NCI-H2107 treated with DMSO at 0.1 percent for 48 hours (cell line): ENCODE data around the gene TCF25.
A peak's percentile ranks its signal among the peaks of the same experiment; 100 is the strongest.
"Not testable (repeated sequence)": the region's sequence is repeated elsewhere in the genome, so short reads cannot be mapped to it uniquely, and the experiment has no call there.

ENCODE experiments used
- DNase-seq: peaks from one replicate; lab custom pipeline; 2025; ENCODE audit not compliant: unreplicated experiment; lab: John Stamatoyannopoulos, UW

The TCF25 gene

DNA sequence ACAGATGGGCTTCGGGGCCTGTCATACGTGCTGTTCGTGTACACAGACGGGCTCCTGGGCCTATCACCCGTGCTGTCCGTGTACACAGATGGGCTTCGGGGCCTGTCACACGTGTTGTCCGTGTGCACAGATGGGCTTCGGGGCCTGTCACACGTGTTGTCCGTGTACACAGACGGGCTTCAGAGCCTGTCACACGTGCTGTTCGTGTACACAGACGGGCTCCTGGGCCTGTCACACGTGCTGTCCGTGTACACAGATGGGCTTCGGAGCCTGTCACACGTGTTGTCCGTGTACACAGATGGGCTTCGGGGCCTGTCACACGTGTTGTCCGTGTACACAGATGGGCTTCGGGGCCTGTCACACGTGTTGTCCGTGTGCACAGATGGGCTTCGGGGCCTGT is 5.7 kb downstream of the TCF25 start:
- not testable (repeated sequence) for DNase-seq

DNA sequence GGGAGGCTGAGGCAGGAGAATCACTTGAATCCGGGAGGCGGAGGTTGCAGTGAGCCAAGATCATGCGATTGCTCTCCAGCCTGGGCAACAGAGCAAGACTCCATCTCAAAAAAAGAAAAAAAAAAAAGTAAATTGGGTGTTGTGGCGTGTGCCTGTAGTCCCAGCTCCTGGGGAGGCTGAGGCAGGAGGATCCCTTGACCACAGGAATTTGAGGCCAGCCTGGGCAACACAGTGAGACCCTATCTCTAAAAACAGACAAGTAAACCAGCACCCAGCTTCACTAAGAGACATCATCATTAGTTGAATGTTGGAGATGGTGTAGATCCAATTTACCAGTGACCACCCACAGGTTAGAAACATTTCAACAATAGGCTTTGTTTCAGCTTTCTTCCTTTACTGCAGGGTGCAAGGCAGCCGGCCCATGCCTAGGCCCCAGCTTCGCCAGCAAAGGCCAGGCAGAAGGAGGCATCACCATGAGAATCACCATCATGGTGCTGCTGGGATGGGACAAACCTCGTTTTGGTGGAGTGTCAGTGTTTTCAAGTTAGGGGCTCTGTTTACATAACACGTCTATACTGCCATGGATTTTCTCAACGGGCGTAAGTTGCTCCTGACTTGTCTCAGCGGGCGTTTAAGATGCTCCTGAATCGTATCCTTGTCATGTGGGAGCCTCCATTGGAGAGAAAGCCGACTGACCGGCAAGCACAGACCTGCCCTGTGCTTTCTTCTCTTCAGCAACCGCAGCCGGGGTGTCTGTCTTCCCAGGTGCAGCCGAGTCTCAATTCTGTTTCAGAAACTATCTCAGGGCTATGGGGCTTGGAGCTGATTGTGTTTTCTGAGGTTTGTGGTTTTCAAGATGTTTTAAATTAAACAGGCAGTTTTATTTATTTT is 7.3 kb downstream of the TCF25 start:
- DNase-seq, result peak; percentile 88

DNA sequence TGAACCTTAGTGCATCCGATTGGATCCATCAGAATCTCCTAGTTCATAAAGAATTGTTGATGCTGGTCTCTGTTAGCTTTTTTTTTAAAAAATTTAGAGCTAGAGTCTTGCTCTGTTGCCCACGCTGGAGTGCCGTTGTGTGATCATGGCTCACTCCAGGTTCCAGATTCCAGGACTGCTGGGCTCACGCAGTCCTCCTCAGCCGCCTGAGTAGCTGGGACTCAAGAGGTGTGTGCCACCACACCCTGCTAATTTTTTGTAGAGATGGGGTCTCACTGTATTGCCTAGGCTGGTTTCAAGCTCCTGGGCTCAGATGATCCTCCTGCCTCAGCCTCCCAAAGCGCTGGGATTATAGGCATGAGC is 8.0 kb downstream of the TCF25 start:
- DNase-seq, result no peak

DNA sequence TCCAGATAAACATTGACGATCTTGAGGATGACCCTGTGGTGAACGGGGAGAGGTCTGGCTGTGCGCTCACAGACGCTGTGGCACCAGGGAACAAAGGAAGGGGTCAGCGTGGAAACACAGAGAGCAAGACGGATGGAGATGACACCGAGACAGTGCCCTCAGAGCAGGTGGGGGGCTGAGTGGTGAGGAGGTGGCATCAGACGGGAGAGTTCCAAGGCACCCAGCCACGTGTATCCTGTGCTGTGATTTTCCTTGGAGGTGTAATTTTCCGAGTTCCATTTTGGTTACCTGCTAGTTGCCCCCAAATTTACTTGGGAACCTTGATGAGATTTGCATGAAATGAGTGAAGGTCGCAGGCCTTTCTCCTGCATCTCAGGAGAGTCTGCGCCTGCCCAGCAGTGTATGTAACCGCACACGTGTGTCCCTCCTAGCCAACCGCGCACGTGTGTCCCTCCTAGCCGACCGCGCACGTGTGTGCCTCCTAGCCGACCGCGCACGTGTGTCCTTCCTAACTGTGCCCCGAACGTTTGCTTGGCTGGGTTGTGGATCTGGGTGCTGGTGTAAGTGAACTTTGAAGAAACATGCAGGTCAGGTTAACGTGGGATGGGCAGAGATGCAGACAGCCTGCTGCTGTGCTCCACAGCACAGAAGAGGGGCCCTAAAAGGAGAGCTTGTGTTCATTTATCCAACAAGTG is 10.1 kb downstream of the TCF25 start:
- DNase-seq, result no peak

DNA sequence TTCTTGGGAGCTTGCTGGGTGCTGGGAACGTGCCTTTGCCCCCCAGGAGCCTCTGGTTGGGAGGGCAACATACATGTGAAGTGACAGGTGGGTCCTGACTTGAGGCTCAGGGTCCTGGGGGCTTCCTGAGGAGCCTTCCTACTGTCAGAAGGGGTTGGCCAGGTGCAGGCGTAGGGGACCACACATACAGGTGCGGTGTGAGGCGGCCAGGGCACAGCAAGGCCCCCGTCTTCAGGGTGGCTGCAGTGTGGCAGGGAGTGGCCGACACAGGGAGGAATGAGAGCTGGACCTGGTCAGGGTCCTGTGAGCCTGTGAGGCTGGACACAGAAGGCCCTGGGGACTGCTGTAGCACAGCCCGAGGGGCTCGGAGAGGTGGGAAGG is 10.6 kb downstream of the TCF25 start:
- no peak for DNase-seq

DNA sequence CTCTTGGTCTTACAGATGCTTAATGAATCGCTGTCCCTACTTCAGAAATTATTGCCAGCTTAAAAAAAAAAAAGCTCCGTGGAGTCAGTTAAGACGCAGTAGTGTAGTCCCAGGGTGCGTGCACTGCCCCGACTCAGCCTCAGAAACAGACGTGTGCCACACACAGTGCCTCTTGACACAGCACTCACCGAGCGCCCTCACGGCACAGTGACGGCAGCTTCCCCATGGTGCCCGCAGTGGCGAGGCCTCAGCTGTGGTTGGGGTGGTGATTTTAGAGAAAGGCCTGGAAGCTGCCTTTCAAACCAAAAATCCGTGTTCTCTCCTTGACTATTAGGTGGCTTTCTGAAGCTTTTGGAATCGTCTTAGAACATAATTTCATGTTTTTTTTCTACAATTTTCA is 13.9 kb downstream of the TCF25 start:
- DNase-seq, result no peak

DNA sequence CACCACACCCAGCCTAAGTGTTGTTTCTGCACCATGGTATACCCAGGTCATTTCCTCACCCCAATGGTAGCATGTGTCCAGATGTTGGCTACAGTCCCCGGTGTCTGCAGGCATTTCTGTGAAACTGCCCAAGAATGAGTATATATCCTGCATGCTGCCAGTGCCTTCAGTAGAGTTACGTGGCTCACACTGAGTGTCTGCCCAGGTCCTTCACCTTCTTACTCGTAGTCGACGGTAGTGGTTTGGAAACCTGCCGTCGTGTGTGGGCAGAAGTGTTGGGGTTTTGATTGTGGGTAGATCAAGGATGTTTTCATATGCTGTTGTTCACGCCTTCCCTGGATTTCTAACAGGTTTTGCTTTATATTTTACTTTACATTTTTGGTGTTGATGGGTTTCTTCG is 16.8 kb downstream of the TCF25 start:
- no peak for DNase-seq

DNA sequence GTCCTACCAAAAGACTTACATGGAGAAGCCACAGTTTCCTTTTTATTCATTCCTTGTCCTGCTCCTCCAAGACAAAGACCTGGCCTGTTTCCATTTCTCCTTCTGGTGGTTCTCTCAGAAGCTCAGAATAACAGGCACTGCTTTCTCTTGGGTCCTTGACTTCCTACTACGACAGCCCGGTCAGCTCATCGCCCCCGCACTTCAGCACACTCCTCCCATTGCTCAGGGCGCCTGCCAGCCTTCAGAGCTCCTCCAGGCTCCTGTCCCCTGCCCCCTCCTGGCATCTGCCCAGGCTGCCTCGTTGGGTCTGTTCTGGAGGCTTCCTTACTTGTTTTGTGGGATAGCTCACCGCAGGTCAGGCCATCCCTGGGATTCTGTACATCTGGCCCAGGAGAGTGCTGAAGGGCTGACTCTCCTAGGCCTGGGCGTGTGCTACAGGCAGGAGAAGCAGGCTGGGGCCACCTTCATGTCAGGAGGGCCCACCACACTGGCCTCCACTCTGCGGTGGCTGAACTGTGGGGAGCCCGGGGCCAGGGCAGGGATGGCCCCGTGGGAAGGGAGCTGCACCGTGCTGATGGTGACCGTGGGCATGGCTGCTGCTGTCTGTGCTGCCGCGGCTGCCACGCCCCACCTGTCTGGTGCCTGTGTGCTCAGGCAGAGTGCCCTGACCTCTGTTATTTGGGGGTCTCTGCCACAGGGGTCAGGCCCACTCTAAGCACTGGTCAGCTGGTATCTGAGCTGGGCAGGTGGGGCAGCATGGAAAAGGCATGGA is 17.7 kb downstream of the TCF25 start:
- no peak for DNase-seq

DNA sequence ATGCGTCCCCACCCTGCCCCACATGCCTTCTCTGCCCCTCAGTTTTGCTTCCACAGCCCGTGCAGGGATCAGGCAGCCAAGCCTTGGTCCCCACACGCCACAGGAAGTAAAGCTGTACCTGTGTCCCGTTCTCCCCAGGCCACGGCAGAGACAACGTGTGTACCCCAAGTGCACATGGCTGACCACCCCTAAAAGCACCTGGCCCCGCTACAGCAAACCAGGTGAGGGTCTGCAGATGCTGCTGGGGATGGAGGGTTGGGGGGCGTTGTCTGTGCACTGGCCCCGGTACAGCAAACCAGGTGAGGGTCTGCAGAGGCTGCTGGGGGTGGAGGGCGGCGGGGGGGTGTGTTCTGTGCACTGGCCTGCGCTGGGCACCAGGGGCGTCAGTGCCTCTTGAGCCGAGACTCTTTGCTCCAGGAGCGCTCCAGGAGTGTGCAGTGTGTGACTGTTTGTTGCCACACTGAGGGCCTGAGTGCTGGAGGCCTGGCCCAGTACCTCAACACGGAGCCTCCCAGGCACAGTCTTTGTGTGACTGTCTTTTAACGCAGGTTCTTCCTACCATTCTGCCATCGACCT is 18.8 kb downstream of the TCF25 start:
- DNase-seq, result no peak

DNA sequence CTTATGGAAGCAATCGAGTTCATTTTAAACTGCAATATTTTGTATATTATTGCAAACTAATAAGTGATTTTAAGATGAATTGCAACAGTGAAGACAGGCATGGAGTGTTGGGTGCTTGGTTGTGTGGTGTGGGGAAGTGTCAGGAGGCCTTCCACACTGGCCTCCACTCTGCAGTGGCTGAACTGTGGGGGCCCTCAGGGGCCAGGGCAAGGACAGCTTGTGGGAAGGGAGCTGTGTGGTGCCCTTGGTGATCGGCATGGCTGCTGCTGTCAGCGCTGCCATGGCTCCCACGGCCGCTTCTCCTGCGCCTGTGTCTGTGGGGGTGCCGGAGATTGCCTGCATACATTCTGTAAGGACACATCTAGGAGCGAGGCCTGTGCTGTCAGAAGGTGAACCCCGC is 19.2 kb downstream of the TCF25 start:
- no peak for DNase-seq

DNA sequence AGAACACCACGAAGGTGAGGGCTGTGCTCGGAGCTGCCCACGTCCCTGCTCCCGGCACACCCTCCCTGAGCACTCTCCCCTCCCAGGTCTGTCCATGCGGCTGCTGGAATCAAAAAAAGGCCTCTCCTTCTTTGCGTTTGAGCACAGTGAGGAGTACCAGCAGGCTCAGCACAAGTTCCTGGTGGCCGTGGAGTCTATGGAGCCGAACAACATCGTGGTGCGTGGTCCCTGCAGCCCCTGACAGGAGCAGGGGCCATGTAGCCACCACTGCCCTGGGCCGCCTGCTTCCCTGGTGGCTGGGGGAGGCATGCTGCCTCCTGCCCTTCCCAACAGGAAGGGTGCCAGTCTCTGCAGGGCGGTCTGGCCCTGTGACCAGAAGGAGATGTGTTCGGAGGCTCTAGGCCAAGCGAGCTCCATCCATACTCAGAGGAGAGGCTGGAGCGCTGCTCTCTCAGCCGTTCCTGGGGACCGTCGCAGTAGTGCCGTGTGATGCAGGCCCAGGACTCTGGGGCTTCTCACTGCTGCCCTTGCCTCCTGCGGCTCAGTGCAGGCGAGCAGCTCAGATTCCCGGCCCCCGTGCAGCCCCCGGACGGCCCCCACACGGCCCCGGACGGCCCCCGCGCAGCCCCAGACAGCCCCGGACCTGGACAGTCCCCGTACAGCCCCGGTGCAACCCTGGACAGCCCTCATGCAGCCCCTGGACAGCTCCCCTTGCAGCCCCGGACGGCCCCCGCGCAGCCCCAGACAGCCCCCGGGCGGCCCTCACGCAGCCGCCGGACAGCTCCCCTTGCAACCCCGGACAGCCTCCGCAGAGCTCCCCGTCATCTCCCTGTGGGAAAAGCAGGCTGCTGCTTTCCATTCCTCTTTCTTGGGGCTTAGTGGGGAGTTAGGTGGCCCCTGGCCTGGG is 20.5 kb downstream of the TCF25 start:
- DNase-seq, result no peak

DNA sequence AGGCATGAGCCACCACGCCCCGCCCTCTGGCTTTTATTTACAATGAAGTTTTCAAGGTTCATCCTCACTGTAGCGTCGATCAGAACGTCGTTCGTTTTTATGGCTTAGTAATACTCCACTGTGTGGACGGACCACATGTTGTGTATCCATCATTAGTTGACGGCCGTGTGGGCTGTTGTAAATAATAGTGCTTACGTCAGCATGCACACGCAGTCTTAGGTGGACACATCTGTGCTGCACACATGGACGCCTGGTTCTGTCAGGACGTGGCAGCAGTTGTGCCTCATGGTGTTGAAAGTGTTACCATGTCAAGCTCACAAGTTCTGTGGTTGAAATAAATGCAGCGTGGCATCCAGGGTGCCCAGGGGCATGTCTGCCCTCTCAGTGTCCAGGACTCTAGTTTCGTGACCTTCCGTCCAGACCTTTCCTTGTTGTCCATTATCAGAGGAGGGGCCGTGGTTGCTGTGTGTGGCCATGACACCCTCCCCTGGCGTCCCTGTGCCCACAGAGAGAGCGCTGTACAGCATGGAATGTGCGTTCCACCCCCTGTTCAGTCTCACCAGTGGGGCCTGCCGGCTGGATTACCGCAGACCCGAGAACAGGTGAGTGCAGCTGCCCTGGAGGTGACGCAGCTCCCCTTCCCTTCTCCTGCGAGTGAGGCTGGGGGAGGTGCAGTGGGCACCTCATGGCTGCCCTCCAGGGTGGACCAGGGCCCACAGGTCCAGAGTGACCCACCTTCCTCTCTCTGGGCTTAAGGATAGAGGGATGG is 22.3 kb downstream of the TCF25 start:
- no peak for DNase-seq

DNA sequence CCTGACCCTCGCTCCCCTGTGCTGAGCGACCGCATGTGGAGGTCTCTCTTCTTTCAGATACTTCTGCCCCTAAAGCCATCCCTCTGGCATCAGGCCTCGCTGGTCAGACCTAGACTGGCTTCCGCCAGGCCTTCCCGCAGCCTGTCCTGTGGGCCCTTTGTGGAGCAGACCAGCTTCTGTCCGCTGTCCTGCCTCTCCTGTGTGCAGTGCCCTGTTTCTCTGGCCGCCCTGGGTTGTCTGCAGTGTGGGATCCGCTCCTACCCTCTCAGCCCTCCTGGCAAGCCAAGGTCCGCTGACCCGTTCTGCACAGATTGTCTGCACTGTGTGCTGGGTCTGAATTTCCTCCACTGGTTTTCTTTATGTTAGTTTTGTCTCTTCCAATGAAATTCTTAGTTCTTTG is 23.8 kb downstream of the TCF25 start:
- DNase-seq, result no peak

DNA sequence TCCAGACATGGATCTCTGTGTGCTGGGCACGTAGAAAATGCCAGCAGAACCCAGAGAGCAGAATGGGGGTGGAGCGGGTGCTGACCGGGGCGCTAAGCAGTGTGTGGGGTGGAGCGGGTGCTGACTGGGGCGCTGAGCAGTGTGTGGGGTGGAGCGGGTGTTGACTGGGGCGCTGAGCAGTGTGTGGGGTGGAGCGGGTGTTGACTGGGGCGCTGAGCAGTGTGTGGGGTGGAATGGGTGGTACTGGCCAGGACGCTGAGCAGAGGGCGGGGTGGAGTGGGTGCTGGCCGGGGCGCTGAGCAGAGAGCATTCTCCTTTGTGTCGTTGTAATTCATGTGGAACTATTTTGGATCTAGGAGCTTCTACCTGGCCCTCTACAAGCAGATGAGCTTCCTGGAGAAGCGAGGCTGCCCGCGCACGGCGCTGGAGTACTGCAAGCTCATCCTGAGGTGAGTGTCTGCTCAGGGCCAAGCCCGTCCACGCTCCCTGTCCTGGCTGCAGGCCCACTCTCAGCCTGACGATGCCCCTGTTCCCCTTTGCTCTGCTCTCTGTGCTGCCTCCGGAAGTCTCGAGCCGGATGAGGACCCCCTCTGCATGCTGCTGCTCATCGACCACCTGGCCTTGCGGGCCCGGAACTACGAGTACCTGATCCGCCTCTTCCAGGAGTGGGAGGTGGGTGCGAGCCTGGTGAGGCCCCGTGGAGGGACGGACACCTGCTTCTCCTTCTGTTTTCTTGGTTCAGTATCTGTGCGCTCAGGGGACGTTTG is 25.0 kb downstream of the TCF25 start:
- no peak for DNase-seq

DNA sequence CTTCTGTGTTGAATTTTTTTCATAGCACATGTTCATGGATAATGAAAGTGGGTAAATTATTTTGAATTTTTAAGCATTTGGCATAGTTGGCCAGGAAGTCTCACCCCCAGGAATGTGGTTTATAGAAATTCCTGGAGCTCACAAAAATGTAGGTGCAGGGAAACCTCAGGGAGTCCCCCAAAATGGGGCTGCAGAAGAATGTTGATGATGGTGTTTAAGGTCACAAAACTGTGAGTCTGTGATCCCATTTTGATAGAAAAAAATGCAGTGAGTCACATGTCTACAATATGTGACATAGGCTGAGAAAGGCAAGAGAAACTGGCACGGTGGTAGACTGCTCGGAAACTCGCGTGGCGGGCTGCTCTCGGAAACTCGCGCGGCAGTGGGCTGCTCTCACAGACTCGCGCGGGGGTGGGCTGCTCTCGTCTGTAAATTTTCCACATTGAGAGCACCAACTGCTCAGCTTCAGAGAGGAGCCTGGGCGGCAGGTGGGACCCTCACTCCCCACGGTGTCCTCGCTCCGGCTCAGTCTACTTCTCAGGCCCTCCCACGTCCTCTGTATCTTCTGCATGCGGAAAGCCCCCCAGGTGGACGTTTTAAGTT is 26.6 kb downstream of the TCF25 start:
- DNase-seq, result no peak

DNA sequence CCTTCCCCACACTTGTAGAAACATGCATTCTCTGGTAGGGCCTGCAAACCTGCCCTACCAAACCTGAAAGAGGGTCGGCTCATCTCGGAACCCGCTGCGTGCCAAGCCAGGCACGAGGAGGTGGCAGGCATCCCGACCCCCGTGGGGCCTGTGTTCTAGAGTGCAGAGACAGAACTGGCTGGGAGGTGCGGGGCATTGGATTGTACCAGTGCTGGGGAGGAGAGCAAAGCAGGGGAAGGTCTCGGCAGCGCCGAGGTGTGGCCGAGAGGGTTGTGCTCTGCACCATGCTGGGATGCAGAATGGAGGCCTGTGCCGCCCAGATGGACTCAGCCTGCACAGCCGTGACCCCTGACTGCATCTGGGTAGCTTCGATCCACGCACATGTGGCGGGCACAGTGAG is 27.5 kb downstream of the TCF25 start:
- DNase-seq, result no peak

DNA sequence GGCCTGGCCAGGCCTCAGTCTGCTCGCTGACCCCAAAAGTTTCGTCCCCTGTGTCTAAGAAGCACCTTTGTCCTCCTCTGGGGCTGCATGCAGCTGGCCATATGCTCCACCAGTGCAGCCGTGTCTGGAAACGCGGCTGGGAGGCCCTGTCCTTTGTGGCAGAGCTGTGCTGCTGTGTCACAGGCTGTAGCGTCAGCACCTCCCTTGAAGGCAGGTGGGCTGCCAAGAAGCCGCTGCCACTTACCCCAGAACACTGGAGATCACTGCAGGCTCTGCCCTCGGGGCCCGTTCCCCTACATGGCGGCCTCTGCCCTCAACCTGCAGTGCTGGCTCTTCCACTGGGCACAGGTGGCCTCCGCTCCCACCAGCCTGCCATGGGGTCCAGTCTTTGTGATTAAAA is 29.6 kb downstream of the TCF25 start:
- DNase-seq, result peak; percentile 38

DNA sequence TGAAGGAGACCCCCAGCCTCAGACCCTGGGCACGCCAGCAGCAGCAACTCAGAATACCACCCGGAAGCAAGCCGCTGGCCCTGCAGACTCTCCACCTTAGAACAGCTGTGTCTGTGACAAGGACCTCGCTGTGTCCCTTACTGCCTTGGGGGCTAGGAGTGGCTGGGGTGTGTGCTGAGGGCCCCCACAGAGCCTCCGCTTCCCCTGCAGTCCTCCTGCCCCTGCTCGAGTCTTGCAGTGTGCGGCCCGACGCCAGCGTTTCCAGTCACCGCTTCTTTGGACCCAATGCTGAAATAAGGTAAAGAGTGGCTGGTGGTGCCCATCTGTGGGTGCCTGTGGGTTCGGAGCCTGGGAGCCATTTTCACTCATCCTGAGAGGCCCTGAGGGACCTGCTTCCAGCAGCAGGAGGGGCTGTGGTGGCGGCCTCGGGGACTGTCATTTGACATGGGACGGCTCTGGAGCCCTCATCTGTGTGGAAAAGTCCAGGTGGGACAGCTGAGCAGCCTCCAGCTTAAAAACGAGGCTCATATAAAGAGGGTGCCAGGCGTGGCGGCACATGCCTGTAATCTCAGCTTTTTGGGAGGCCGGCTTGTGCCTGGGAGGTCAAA is 30.6 kb downstream of the TCF25 start:
- no peak for DNase-seq
